ENCODE results near the gene CROT. TPM values are rescaled to one million over a fixed set of nuclear protein-coding genes. Genes with fewer than 3 reads are reported as not detected.

Gene CROT
- total and polyA plus RNA-seq, 2 donors from 2014 or later = 17.0 to 23.2 TPM

DNA sequence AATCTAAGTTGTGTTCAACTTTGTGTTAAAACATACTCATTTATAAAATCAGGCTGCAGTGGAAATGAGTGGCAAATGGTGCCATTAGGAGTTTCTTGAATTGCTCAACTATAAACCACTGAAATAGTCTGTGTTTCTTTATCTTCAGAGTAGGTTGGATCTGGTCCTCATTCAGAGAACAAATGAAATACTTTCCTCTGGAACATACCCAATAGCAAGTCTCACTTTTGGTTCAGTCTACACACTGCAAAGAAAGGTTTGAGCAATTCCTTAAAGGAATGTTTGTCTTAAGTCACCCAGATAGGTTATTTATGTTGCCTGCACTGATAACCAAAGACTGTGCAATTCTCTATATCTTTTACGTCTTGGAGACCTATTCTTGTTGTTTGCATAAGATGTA lies 67.6 kb downstream of the CROT start:
- no peaks in the 10 kb centered on the region for H3K27me3 ChIP-seq (ENCODE audit: control insufficient read depth, insufficient read depth, low read length)
- intact Hi-C loops (cut with DNase I) = no loop called here
- TF ChIP-seq, protein P1, sequence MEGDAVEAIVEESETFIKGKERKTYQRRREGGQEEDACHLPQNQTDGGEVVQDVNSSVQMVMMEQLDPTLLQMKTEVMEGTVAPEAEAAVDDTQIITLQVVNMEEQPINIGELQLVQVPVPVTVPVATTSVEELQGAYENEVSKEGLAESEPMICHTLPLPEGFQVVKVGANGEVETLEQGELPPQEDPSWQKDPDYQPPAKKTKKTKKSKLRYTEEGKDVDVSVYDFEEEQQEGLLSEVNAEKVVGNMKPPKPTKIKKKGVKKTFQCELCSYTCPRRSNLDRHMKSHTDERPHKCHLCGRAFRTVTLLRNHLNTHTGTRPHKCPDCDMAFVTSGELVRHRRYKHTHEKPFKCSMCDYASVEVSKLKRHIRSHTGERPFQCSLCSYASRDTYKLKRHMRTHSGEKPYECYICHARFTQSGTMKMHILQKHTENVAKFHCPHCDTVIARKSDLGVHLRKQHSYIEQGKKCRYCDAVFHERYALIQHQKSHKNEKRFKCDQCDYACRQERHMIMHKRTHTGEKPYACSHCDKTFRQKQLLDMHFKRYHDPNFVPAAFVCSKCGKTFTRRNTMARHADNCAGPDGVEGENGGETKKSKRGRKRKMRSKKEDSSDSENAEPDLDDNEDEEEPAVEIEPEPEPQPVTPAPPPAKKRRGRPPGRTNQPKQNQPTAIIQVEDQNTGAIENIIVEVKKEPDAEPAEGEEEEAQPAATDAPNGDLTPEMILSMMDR (IDR thresholded peaks at IDR 0.05; ENCODE audit: borderline replicate concordance, extremely low read depth, insufficient read depth) = no peak
- DNase-seq = no peak
- no peaks in the 10 kb centered on the region for H3K36me3 ChIP-seq (ENCODE audit: control insufficient read depth in 2 of 3, insufficient read depth in 3 of 3, low read length in 3 of 3)
- H3K4me3 ChIP-seq (ENCODE audit: low read length in 3 of 3) = no peak overlapping the region
- no peak for FAIRE-seq
- no peaks in the 10 kb centered on the region for H3K4me1 ChIP-seq (ENCODE audit: control insufficient read depth in 2 of 3, insufficient read depth in 2 of 3, low read depth in 1 of 3, low read length in 3 of 3)
- no peaks in the 10 kb centered on the region for H3K9me3 ChIP-seq (ENCODE audit: control insufficient read depth in 2 of 3, insufficient read depth in 1 of 3, low read length in 3 of 3)
- H3K27ac ChIP-seq (ENCODE audit: low read depth in 2 of 2, low read length in 2 of 2) = no peak overlapping the region
- no peak overlapping the region for H3K9ac ChIP-seq (ENCODE audit: low read length in 3 of 3)

DNA sequence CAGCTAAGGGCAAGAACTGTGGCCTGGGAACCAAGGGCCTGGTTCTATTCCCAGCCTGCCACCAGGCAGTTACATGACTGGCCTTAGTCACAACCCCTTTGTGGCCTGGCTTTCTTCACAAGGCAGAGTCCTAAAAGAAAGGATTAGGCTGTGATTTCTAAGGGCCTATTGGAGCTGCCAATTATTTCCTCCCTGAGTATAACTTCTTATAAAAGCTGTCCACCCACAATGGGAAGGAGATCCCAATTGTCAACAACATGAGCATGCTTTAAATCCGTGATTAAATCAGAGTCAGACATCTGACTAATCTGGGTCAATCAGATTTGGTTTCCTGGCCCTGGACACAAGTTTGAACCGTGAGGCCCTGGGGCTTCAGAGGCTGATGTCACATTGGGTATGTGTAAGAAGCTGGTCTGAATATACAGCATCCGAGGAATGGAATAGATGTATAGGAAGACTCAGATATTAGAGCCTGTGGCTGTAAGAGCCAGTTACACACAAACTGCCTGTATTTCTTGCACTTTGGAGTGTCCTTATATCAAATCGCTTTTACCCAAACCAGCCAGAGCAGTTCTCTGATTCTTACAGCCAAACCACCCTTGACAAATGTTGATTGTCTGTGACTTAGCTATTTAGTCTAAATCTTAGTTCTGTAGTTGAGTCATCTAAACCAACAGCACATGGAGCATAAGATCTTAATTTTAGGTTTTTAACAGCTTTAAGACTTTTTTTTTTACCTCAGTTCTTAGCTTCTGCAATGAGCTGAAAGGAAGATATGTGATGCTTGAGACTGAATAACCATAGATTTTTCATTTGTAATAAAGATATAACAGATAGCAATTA lies 68.7 kb downstream of the CROT start:
- TF ChIP-seq, protein P1 (IDR thresholded peaks at IDR 0.05; ENCODE audit: borderline replicate concordance, extremely low read depth, insufficient read depth) = no peak
- Histone ChIP-seq H3K27ac (ENCODE audit: low read depth in 2 of 2, low read length in 2 of 2) (peak overlapping the region in 1 of 2 donors; percentile 23), H3K4me1 (ENCODE audit: control insufficient read depth in 2 of 3, insufficient read depth in 2 of 3, low read depth in 1 of 3, low read length in 3 of 3) (no peaks in the 10 kb centered on the region), H3K9ac (ENCODE audit: low read length in 3 of 3) (no peak overlapping the region), H3K4me3 (ENCODE audit: low read length in 3 of 3) (no peak overlapping the region), H3K27me3 (ENCODE audit: control insufficient read depth, insufficient read depth, low read length) (no peaks in the 10 kb centered on the region), H3K9me3 (ENCODE audit: control insufficient read depth in 2 of 3, insufficient read depth in 1 of 3, low read length in 3 of 3) (no peaks in the 10 kb centered on the region), H3K36me3 (ENCODE audit: control insufficient read depth in 2 of 3, insufficient read depth in 3 of 3, low read length in 3 of 3) (no peaks in the 10 kb centered on the region)
- DNase-seq (no peak), FAIRE-seq (no peak)
- intact Hi-C loops (cut with DNase I) = no loop called here

DNA sequence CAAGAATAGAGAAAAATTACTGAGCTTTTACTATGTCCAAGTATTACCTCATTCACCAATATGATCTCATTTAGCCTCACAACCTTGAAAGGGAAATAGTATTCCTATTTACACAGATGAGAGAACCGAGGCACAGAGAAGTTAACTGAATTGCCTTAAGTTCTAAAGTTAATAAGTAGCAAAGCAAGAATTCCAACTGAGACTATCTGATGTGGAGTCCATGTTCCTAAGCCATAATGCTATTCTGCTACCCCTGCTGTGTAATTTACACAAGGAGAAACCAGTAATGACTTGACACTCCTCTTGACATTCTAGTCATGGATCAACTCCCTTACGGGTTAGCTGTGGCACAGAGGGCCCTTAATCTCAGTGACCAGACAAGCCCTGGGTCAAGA lies 69.3 kb downstream of the CROT start:
- TF ChIP-seq, protein P1 (IDR thresholded peaks at IDR 0.05; ENCODE audit: borderline replicate concordance, extremely low read depth, insufficient read depth) = no peak

More for the DNA sequence above, 69.3 kb downstream of the CROT start:
- DNase-seq (peak in 3 of 5 donors; percentile 17 to 40 (median 39)), FAIRE-seq (no peak)
- no peaks in the 10 kb centered on the region for H3K36me3 ChIP-seq (ENCODE audit: control insufficient read depth in 2 of 3, insufficient read depth in 3 of 3, low read length in 3 of 3)
- no peak overlapping the region for H3K9ac ChIP-seq (ENCODE audit: low read length in 3 of 3)
- H3K4me1 ChIP-seq (ENCODE audit: control insufficient read depth in 2 of 3, insufficient read depth in 2 of 3, low read depth in 1 of 3, low read length in 3 of 3) = no peaks in the 10 kb centered on the region
- no peaks in the 10 kb centered on the region for H3K27me3 ChIP-seq (ENCODE audit: control insufficient read depth, insufficient read depth, low read length)
- no peak overlapping the region for H3K4me3 ChIP-seq (ENCODE audit: low read length in 3 of 3)
- no peaks in the 10 kb centered on the region for H3K9me3 ChIP-seq (ENCODE audit: control insufficient read depth in 2 of 3, insufficient read depth in 1 of 3, low read length in 3 of 3)
- no peak overlapping the region for H3K27ac ChIP-seq (ENCODE audit: low read depth in 2 of 2, low read length in 2 of 2)
- intact Hi-C loops (cut with DNase I) = loop anchor here (5.0 kb wide), 1 partner anchor 102 kb away; no protein-coding TSS in a partner anchor

Measured in kidney (tissue), 14 donors.